Caco-2 (cell line): ENCODE measurements around the gene KRT80. TPM values are rescaled to one million over a fixed set of nuclear protein-coding genes. Genes with fewer than 3 reads are reported as not detected.

Experiments used
- BruUV-seq: library from RNA; stranded (reverse); fragments of 400-500 nt; replicated peaks from 2 replicates; lab custom pipeline; 2021; lab: Mats Ljungman, UMichigan
- CTCF ChIA-PET: fragments of 300-600 bp; sonication (Branson Sonifier 250); formaldehyde crosslinking; loops from one replicate; lab custom pipeline; 2022; ENCODE audit warnings: antibody characterized with exemption; lab: Charles Lee
- POLR2A ChIA-PET: fragments of 300-600 bp; sonication (Branson Sonifier 250); formaldehyde crosslinking; loops from one replicate; lab custom pipeline; 2022; ENCODE audit warnings: antibody characterized with exemption; lab: Charles Lee
- DNase-seq, 2 experiments: peaks; one replicate each; pipeline versions ENCODE4 v3.0.0 to v3.0.0-alpha.2; 2020 to 2022
- H3K27me3 ChIP-seq: replicated peaks from 2 replicates; pipeline ENCODE4 v1.6.0; 2011; ENCODE audit warnings: low read length; ENCODE audit not compliant: control insufficient read depth, insufficient read depth
- H3K36me3 ChIP-seq: 2 replicates; pipeline ENCODE4 v1.5.1; 2011; ENCODE audit warnings: low read length; ENCODE audit not compliant: control insufficient read depth, insufficient read depth
- H3K4me1 ChIP-seq: fragments of 250-450 bp; sonication (Bioruptor Pico); 2 replicates; pipeline ENCODE4 v1.5.1; 2020; ENCODE audit warnings: mild to moderate bottlenecking
- H3K4me3 ChIP-seq: 2 replicates; pipeline ENCODE4 v1.5.1; 2011; ENCODE audit warnings: low read depth, mild to moderate bottlenecking, control low read depth, low read length
- H3K9me3 ChIP-seq: fragments of 250-450 bp; sonication (Bioruptor Pico); 2 replicates; pipeline ENCODE4 v1.5.1; 2020; ENCODE audit warnings: mild to moderate bottlenecking, moderate library complexity
- H3K27ac Mint-ChIP-seq: one replicate; pipeline ENCODE4 v1.8.0; 2022; ENCODE audit warnings: mixed read lengths; ENCODE audit not compliant: unreplicated experiment
- H3K27me3 Mint-ChIP-seq: one replicate; pipeline ENCODE4 v1.8.0; 2022; ENCODE audit warnings: mixed read lengths; ENCODE audit not compliant: insufficient read depth, unreplicated experiment
- H3K36me3 Mint-ChIP-seq: one replicate; pipeline ENCODE4 v1.8.0; 2022; ENCODE audit warnings: mild to moderate bottlenecking, mixed read lengths; ENCODE audit not compliant: insufficient read depth, unreplicated experiment
- H3K4me1 Mint-ChIP-seq: one replicate; pipeline ENCODE4 v1.8.0; 2022; ENCODE audit warnings: low read depth, mixed read lengths; ENCODE audit not compliant: unreplicated experiment
- H3K4me3 Mint-ChIP-seq: one replicate; pipeline ENCODE4 v1.8.0; 2022; ENCODE audit warnings: mild to moderate bottlenecking, moderate library complexity, mixed read lengths; ENCODE audit not compliant: unreplicated experiment
- H3K9me3 Mint-ChIP-seq: one replicate; pipeline ENCODE4 v1.8.0; 2022; ENCODE audit warnings: mixed read lengths; ENCODE audit not compliant: unreplicated experiment
- intact Hi-C: fragments of 100-400 bp; cut with micrococcal nuclease; formaldehyde crosslinking; loops from one replicate; pipeline ENCODE4 v1.10.0; 2022; ENCODE audit not compliant: unreplicated experiment
- total RNA-seq: library from RNA; stranded (reverse); gene quantifications from 2 replicates; pipeline ENCODE4 v1.2.3, GENCODE V29; 2022
- TF ChIP-seq, protein P1 (sequence below), 2 experiments: fragments of 200-600 bp in 1 of 2; IDR thresholded peaks; 1 replicate in 1 of 2; 2 replicates in 1 of 2; pipeline versions ENCODE4 v1.5.1 to v1.8.0; 2011 to 2022; ENCODE audit warnings: antibody characterized with exemption in 1 of 2, control low read depth in 1 of 2, inconsistent platforms in 1 of 2, low read depth in 1 of 2, low read length in 1 of 2, mild to moderate bottlenecking in 1 of 2, moderate library complexity in 1 of 2; ENCODE audit not compliant: insufficient read depth in 1 of 2, severe bottlenecking in 1 of 2, unreplicated experiment in 1 of 2

The KRT80 gene
- total RNA-seq, 1 experiment from 2014 or later = 0.29 TPM

DNA sequence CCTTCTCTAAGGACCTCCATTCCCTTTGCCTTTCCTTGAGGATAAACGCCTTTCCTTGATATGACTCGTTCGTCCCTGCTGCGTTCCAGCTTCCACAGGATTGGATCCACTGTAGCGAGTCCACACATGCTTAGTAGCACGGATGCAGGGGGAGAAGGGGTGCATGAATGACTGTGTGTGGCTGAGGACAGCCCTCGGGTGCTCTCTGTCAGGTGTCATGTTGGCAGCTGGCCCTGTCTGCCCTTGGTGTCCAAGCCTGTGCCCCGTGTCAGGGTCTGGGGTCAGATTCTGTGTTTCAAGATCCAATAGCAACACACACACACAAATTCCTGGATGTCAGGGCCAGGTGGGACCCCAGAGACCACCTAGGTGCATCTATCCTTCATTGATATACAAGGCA is 17.5 kb upstream of the KRT80 start:
- no peaks in the 10 kb centered on the region for H3K9me3 Mint-ChIP-seq
- H3K4me3 Mint-ChIP-seq = no peak overlapping the region
- intact Hi-C loops = no loop called here
- no peak overlapping the region for H3K27ac Mint-ChIP-seq
- H3K27me3 Mint-ChIP-seq = no peaks in the 10 kb centered on the region
- BruUV-seq = no TSS peak
- Histone ChIP-seq H3K27me3 (no peaks in the 10 kb centered on the region), H3K9me3 (no peaks in the 10 kb centered on the region), H3K4me1 (peaks cover 10% of the 10 kb centered on the region), H3K4me3 (no peak overlapping the region), H3K36me3 (no peaks in the 10 kb centered on the region)
- H3K4me1 Mint-ChIP-seq = peaks cover 7% of the 10 kb centered on the region
- no peak for DNase-seq
- no peaks in the 10 kb centered on the region for H3K36me3 Mint-ChIP-seq
- CTCF ChIA-PET = no interaction called here
- TF ChIP-seq, protein P1, sequence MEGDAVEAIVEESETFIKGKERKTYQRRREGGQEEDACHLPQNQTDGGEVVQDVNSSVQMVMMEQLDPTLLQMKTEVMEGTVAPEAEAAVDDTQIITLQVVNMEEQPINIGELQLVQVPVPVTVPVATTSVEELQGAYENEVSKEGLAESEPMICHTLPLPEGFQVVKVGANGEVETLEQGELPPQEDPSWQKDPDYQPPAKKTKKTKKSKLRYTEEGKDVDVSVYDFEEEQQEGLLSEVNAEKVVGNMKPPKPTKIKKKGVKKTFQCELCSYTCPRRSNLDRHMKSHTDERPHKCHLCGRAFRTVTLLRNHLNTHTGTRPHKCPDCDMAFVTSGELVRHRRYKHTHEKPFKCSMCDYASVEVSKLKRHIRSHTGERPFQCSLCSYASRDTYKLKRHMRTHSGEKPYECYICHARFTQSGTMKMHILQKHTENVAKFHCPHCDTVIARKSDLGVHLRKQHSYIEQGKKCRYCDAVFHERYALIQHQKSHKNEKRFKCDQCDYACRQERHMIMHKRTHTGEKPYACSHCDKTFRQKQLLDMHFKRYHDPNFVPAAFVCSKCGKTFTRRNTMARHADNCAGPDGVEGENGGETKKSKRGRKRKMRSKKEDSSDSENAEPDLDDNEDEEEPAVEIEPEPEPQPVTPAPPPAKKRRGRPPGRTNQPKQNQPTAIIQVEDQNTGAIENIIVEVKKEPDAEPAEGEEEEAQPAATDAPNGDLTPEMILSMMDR (IDR thresholded peaks at IDR 0.05; ENCODE audit: insufficient read depth in 1 of 2, low read depth in 1 of 2, low read length in 1 of 2, severe bottlenecking in 1 of 2, unreplicated experiment in 1 of 2) = no peak
- POLR2A ChIA-PET = no interaction called here

DNA sequence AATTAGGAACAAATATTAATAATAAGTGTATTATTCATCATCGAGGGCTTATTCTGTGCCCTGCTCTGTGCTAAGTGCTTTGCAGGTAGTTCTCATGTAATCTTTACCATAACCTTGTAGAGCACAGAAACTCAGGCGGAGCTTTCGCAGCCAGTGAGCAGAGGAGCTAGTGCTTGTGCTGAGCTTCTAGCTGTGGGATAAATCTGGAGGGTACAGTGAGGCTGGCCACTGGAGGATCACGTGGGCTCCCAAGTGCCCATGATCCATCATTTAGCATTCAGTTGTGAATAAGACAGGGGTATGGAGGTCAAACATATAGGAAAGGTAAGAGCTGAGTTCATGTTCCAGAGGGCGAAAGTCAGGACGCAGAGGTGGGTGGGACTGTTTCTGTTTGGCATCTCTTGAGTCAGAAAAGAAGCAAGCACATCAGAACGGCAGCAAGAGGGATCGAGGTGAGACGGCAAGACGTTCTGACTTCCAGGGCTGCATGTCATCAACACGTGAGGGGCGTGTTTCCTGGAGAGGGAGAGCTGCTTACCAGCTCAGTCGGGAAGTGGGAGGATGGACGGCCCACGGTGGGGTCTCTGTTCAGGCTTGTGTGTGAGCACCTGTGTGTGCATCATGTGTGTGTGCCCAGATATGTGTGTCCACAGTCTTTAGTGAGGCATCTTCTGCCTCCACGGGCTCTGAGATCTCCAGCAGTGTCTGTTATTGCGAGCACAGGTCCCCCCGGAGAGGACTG is 16.8 kb upstream of the KRT80 start:
- Mint-ChIP-seq H3K4me3 (no peak overlapping the region), H3K27me3 (no peaks in the 10 kb centered on the region), H3K27ac (no peak overlapping the region), H3K36me3 (no peaks in the 10 kb centered on the region), H3K4me1 (peaks cover under 1% of the 10 kb centered on the region), H3K9me3 (no peaks in the 10 kb centered on the region)
- Histone ChIP-seq H3K4me3 (no peak overlapping the region), H3K27me3 (no peaks in the 10 kb centered on the region), H3K9me3 (no peaks in the 10 kb centered on the region), H3K4me1 (peaks cover 6% of the 10 kb centered on the region), H3K36me3 (no peaks in the 10 kb centered on the region)
- TF ChIP-seq, protein P1 (IDR thresholded peaks at IDR 0.05; ENCODE audit: insufficient read depth in 1 of 2, low read depth in 1 of 2, low read length in 1 of 2, severe bottlenecking in 1 of 2, unreplicated experiment in 1 of 2) = no peak
- ChIA-PET CTCF (interaction anchor here (0.9 kb wide), 1 partner anchor 19 kb away, joined by 3 read pairs; no protein-coding TSS in a partner anchor), POLR2A (no interaction called here)
- DNase-seq = no peak
- intact Hi-C loops = no loop called here
- no TSS peak for BruUV-seq

DNA sequence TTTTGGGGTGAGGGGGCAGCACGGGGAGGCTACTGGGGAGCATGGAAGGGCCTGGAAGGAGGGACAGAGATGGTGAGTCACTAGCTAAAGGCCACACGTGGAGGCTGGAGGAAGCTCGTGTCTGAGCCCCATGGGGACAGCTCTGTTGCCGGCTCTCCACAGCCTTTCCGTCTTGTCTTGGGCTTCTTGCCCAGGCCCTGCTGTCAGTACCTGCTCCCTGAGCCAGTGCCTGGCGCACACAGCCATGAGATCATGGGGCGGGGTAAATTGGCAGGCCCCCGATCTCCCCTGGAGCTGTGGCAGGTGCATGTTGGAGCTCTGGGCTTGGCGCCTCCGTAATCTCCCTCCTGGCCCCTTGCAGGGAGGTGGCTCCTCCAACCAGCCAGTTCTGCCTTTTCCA is 16.1 kb upstream of the KRT80 start:
- Histone ChIP-seq H3K9me3 (no peaks in the 10 kb centered on the region), H3K4me3 (no peak overlapping the region), H3K36me3 (no peaks in the 10 kb centered on the region), H3K27me3 (no peaks in the 10 kb centered on the region), H3K4me1 (peaks cover 7% of the 10 kb centered on the region; the same call in 1 of the 2 replicates)
- no peaks in the 10 kb centered on the region for H3K9me3 Mint-ChIP-seq
- BruUV-seq = no TSS peak
- H3K4me3 Mint-ChIP-seq = no peak overlapping the region
- peaks cover 3% of the 10 kb centered on the region for H3K4me1 Mint-ChIP-seq
- ChIA-PET POLR2A (no interaction called here), CTCF (interaction anchor here (0.8 to 0.9 kb wide), 2 partner anchors 19 to 71 kb away, joined by 3 to 5 read pairs; no protein-coding TSS in a partner anchor)
- TF ChIP-seq, protein P1 (IDR thresholded peaks at IDR 0.05; ENCODE audit: insufficient read depth in 1 of 2, low read depth in 1 of 2, low read length in 1 of 2, severe bottlenecking in 1 of 2, unreplicated experiment in 1 of 2) = no peak
- H3K27ac Mint-ChIP-seq = no peak overlapping the region
- no peak for DNase-seq
- intact Hi-C loops = no loop called here
- H3K27me3 Mint-ChIP-seq = no peaks in the 10 kb centered on the region
- no peaks in the 10 kb centered on the region for H3K36me3 Mint-ChIP-seq
